H4 (cell line): Measurements from ENCODE around the gene CNNM4. TPM values are rescaled to one million over a fixed set of nuclear protein-coding genes. Genes with fewer than 3 reads are reported as not detected.

Experiments
- DNase-seq: peaks from one replicate; pipeline ENCODE4 v3.0.0-alpha.2; 2015; ENCODE audit warnings: low spot score
- total RNA-seq: library from RNA; depleted of rRNA; stranded (reverse); fragments of >200 nt; shearing (Covaris generic); gene quantifications from 2 replicates; pipeline ENCODE4 v1.2.3, GENCODE V29; 2014; rRNA removed

The CNNM4 gene
- total RNA-seq, 1 experiment from 2014 or later: 3.4 TPM

GRCh38 chr2:96859099-96859649 is 98.5 kb downstream of the CNNM4 start:
- no peak for DNase-seq

GRCh38 chr2:96859681-96860064 is 99.0 kb downstream of the CNNM4 start:
- no peak for DNase-seq

GRCh38 chr2:96860065-96861029 is 99.6 kb downstream of the CNNM4 start:
- DNase-seq: no peak

- DNase-seq: no peak
Observed at GRCh38 chr2:96861074-96861473, 100.4 kb downstream of the CNNM4 start.

Other genes with a start within 250 kb of the CNNM4 start
- 4.8 and 9.8 TPM in 2 replicates for gene ARID5A, start 224.2 kb upstream of the CNNM4 start, total RNA-seq
- 27.4 and 31.8 TPM in 2 replicates for gene KANSL3, start 122.6 kb upstream of the CNNM4 start, total RNA-seq
- gene FER1L5, start 118.1 kb upstream of the CNNM4 start, total RNA-seq: not detected in 2 replicates
- 35.5 and 38.2 TPM in 2 replicates for gene LMAN2L, start 20.8 kb upstream of the CNNM4 start, total RNA-seq
- 3.4 and 3.5 TPM in 2 replicates for gene CNNM3, start 55.4 kb downstream of the CNNM4 start, total RNA-seq
- gene ANKRD23, start 83.1 kb downstream of the CNNM4 start, total RNA-seq: 0.55 and 0.58 TPM in 2 replicates
- 11.0 and 17.7 TPM in 2 replicates for gene ANKRD39, start 97.1 kb downstream of the CNNM4 start, total RNA-seq
- 15.9 and 18.0 TPM in 2 replicates for gene SEMA4C, start 109.2 kb downstream of the CNNM4 start, total RNA-seq
- not detected in 2 replicates for gene FAM178B, start 225.7 kb downstream of the CNNM4 start, total RNA-seq